Measurements from ENCODE around the gene CCL21.

DNA sequence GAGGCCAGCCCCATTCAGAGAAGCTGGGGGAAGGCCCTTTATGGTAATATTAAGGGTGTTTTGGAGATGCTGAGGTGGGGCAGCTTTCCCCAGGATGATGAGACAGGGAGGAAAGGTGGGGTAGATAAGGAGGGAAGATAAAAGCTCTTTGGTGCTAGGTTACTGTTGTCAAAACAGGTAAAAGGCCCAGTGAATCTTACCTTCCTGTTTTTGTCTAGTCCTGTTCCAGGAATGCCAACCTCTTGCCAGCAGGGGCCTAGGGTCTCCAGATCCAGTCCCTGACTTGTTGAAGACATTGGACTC lies 46.7 kb downstream of the CCL21 start:
- TF ChIP-seq, protein P1, sequence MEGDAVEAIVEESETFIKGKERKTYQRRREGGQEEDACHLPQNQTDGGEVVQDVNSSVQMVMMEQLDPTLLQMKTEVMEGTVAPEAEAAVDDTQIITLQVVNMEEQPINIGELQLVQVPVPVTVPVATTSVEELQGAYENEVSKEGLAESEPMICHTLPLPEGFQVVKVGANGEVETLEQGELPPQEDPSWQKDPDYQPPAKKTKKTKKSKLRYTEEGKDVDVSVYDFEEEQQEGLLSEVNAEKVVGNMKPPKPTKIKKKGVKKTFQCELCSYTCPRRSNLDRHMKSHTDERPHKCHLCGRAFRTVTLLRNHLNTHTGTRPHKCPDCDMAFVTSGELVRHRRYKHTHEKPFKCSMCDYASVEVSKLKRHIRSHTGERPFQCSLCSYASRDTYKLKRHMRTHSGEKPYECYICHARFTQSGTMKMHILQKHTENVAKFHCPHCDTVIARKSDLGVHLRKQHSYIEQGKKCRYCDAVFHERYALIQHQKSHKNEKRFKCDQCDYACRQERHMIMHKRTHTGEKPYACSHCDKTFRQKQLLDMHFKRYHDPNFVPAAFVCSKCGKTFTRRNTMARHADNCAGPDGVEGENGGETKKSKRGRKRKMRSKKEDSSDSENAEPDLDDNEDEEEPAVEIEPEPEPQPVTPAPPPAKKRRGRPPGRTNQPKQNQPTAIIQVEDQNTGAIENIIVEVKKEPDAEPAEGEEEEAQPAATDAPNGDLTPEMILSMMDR (IDR thresholded peaks at IDR 0.05) = no peak
- TF ChIP-seq POLR2A (IDR thresholded peaks at IDR 0.05) = no peak

All from vagina (tissue), 2 donors.